Measurements from ENCODE around the gene GRWD1.

Gene GRWD1

DNA sequence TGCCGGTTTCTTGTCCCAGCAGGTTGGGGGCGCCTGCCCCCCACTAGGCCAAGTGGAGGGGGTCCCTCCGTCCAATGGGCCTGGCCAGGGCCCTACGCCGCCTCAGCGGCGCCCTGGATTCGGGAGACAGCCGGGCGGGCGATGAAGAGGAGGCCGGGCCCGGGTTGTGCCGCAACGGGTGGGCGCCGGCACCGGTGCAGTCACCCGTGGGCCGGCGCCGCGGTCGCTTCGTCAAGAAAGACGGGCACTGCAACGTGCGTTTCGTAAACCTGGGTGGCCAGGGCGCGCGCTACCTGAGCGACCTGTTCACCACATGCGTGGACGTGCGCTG is 15.8 kb downstream of the GRWD1 start:
- DNase-seq = no peak

DNA sequence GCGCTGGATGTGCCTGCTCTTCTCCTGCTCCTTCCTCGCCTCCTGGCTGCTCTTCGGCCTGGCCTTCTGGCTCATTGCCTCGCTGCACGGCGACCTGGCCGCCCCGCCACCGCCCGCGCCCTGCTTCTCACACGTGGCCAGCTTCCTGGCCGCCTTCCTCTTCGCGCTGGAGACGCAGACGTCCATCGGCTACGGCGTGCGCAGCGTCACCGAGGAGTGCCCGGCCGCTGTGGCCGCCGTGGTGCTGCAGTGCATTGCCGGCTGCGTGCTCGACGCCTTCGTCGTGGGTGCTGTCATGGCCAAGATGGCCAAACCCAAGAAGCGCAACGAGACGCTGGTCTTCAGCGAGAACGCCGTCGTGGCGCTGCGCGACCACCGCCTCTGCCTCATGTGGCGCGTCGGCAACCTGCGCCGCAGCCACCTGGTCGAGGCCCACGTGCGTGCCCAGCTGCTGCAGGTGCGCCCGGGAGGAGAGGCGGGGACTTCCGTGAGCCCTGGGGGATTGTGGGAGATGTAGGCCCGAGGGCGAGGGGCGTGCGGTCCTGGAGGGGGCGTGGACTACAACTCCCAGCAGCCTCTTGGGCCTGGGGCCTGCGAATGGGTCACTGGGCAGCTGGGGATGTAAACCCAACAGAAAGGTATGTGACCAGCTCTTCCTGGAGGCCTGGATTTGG is 16.3 kb downstream of the GRWD1 start:
- DNase-seq = no peak

DNA sequence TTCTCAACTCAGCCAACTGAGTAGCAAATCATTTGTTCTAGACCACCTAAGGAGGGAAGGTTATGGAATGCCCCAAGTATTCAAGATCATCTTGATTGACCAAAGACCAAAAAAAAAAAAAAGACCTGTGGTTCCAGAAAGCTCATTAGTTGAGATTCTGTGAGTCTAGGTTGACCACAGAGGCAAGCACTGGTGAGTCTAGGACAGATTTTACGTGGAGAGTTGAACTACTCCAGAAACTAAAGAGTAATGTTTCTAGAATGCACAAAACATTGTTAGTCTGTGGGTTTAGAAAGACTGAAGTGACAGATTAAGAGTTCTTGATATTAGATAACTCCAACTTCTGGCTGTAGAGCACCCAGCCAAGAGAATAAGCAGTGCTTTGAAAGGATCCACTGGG is 19.4 kb downstream of the GRWD1 start:
- DNase-seq = no peak

DNA sequence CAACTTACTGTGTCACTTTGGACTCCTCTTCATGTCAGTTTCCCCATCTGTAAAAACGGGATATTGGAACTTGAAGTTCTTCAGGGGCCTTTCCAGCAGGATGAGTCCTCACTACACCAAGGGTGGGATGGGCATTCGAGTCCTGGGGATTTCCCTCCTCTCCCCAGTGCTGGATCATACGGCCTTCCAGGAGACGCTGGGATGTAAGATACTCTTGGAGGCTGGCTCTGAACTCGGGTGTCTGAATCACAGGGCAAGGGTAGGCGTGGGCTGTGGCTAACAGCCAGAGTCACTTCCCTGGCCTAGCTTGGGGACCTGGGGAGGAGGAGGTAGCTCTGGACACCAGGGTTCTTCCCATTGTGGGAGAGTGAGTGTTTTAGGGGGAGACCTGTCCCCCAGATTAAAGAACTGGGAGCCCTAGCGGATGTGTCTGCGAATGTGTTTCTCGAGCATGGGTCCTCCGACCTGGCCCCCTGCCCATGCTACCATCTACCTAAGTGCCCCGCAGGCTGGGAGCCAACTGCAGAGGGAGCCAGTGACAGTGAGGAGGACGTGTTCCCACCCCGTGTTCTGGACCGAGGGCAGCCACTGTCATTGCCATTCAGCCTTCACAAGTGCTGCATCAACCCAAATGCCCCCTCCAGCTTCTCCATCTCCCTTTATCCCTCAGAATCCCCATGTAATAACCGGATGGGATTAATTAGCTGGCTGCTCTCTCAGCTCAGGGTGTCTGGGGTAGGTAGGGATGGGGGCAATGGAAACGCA is 21.0 kb downstream of the GRWD1 start:
- DNase-seq = no peak

DNA sequence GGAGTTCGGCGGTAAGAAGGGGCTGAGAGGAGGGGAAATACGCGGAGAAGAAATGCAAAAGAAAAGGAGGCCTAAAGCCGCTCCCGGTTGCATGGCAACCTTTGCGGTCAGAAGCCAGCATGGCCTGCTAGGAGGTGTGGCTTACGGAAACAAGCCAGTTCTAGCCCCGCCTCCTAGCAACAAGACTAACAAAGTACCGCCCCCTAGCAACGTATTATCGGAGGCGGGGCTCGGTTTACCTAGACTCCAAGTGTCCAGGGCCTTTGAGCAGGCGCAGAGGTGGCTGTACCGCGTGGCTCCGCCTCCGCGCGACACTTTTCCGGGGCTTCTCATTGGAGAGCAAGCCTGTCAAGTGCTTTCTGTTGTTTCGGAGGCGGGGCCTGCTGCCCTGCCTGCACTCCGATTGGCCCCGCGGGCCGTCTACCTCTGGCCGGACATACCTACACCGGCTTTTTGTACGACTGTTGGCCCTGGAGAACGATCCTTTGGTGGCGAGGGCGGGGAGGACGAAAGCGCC is 23.0 kb downstream of the GRWD1 start:
- DNase-seq = peak; percentile 100

DNA sequence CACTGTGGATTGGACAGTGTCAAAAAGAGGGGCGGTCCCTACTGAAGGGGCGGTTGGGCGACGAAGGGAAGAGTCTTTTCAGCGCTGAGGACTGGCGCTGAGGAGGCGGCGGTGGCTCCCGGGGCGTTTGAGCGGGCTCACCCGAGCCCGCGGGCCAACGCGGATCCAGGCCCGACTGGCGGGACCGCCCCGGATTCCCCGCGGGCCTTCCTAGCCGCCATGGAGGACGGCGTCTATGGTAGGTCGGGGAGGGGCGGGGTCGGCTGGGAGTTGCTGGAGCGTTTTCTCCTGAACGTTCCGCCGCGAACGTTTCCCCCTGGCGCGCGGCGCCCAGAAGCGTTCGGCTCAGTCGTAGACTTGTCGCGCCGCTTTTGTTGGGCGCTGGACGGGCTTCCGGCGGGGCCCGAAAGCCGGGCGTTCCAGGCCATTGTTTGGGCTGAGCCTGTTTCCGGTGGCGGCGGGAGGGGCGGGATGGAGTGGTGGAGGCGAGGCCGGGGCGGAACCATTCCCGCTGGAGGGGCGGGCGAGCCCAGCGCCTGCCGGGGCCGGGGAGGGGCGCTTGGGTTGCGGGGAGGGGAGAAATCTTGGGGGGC is 23.6 kb downstream of the GRWD1 start, which contains the start of gene CYTH2:
Gene CYTH2, plus strand, starts transcription at position 81 of the 593 bp plus-strand sequence. Its CDS starts 139 bp downstream, at position 220.
- DNase-seq = peak; percentile 91

DNA sequence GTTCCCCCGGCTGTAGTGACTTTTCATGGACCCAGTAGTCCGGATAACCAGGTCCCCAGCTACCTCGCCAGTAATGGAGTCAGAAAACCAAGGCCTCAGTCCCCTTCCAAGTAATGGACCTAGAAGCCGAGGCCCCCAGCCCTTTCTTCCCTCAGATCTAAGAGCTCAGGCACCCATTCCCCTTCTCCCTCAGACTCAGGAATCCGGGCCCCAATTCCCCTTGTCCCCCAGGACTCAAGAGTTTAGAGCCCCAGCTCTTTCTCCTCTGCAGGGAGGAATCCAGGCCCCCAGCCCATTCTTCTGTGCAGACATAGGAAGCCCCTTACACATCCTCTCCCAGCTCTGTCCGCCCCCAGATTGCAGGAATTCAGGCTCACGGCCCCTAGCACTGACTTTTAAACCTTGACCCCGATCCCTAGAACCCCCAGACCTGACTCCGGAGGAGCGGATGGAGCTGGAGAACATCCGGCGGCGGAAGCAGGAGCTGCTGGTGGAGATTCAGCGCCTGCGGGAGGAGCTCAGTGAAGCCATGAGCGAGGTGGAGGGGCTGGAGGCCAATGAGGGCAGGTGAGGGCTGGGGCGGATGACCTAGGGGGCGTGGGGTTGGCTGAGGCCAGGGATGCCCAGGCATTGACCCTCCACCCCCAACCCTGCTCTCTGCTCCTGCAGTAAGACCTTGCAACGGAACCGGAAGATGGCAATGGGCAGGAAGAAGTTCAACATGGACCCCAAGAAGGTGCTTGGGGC is 24.3 kb downstream of the GRWD1 start:
- DNase-seq = peak; percentile 36

DNA sequence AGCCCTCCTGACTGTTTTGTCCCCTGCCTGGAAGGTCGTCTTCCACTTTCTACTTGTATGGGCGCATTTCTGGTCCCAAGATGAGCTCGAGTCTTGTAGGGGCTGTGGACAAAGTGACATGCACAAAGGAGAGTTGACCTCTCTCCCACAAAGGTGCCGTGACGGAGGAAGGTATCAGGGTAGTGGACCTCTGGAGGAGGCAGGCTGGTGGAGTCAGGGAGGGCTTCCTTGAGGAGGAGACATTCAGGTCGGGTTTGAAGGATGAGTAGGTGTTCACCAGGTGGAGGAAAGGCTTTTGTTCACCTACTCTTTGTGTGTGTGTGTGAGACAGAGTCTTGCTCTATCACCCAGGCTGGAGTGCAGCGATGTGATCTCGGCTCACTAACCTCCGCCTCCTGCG is 25.1 kb downstream of the GRWD1 start:
- DNase-seq = no peak

DNA sequence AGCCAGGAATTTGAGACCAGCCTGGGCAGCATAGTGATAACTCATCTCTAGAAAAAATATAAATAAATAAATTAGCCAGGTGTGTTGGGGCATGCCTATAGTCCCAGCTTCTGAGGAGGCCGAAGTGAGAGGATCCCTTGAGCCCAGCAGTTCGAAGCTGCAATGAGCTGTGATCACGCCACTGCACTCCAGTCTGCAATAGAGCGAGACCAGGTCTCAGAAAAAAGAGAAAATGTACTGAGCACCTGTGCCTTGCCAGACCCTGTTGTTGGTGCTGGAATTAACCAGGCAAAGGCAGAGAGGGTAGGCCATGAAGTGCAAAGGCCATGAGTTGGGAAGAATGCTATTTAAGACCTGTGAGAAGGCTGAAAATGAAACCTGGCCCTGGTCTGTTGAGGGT is 26.1 kb downstream of the GRWD1 start:
- DNase-seq = no peak

DNA sequence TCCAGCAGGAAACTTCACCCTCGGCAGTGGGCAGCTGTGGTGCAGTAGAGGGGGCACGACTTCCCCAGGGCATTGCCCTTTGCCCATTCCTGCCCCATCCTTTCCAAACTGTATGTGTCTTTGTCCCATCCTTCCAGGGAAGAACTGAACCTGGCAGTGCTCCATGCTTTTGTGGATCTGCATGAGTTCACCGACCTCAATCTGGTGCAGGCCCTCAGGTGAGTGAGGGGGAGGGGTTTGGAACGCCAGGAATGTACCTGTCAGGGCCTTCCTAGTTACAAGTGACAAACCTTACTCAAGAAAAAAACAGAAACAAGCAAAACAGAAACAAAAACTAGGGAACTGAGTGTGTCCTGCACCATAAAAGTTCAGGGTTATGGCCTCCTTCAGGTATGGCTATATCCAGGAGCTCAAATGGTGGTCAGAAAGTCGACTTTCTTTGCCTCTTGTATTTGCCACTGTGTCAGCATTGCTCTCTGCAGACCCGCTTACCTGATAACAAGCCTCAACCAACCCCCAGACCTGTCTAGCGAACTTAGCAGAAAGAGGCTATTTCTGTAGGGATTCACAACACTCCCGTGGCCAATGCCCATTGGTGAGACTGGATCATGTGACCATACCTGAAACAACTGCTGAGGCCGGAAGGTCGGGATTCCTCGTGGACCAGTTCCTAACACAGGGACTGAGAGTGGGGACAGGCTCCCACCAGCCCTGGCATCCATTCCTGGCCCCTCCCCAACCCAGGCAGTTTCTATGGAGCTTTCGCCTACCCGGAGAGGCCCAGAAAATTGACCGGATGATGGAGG is 27.6 kb downstream of the GRWD1 start:
- DNase-seq = no peak

DNA sequence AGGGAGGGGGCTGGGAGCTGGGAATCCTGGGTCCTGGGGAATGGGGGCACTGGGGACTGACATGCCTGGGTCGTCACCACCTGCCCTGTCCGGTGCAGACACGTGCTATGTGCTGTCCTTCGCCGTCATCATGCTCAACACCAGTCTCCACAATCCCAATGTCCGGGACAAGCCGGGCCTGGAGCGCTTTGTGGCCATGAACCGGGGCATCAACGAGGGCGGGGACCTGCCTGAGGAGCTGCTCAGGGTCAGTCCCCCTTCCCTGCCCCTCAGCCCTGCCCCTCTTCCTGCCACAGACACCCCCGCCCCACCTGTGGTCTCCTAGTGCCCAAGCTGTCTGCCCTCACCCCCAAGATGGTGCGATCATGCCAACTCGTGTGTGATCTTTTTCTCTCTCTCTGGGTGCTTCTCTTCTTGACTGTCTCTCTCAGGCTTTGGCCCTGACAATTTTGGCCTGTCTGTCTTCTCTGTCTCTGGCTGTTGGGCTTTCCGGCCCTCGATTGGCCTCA is 28.4 kb downstream of the GRWD1 start:
- DNase-seq = peak; percentile 32

DNA sequence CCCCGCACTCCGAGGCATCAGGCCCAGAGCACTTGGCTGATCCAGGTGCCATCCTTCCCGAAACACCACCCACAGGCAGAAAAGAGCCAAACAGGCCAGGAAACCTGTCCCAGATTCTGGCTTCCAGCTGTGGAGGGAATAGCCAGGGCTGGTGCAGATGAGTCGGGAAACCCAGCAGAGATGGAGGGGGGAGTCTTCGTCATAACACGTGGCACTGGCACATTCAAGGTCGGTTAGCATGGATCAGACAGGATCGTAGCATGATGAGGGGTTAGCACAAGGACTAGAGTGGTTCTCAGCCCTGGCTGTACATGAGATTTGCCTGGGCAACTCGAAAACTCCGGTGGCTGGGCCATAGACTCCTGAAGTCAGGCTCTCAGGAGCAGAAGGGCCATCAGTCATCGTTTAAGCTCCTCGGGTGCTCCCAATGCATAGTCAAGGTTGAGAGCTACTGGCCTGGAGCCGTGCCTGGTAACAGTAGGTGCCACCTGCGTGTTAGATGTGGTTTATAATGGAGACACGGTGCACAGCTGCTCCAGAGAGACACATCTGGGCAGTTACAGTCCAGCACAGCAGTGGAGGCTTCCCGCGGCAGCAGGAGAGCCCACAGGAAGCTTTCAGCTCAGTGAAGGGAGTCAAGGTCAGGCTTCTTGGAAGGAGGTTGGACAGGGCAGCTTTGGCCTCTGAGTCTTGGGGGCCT is 29.7 kb downstream of the GRWD1 start:
- no peak for DNase-seq

DNA sequence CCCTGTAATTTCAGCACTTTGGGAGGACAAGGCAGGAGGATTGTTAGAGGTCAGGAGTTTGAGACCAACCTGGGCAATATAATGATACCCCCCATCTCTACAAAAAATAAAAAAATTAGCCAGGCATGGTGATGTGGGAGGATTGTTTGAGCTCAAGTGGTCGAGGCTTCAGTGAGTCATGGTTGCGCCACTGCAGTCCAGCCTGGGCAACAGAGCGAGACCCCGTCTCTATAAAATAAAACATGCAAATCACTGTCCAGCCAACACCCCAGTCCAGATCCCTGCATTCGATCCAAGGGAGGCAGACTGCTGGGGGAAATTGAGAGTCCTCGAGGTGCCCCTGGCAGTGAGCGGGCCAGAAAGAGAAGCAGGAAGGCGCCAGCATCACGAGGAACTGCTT is 30.4 kb downstream of the GRWD1 start:
- DNase-seq = no peak

DNA sequence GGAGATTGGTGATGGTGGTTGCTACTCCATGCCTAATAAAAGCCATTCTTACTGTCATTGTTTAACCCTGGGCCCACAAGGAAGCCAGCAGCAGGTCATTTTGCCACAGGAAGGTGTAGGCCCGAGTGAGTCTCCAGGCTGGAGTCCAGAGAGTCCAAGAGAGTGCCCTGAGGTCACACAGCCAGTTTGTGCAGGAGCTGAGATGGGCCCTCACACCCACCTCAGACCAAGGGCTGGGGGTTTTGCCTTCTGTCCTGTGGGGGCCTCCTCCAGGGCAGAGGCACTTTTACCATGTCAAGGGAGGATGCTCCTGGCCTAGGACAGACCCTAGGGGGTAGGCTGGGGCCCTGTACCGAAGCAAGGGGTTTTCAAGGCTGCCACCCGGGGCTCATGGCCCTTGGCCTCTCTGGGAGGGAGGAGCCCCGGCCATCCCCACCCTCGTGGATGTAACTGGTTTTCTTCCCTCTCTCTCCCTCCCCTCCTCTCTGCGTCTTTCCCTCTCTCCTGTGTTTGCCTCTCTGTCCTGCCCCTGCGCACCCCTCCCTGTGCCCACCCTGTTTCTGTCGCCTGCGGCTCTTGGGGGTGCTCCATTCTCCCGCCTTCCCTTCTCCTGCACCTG is 31.4 kb downstream of the GRWD1 start:
- no peak for DNase-seq

DNA sequence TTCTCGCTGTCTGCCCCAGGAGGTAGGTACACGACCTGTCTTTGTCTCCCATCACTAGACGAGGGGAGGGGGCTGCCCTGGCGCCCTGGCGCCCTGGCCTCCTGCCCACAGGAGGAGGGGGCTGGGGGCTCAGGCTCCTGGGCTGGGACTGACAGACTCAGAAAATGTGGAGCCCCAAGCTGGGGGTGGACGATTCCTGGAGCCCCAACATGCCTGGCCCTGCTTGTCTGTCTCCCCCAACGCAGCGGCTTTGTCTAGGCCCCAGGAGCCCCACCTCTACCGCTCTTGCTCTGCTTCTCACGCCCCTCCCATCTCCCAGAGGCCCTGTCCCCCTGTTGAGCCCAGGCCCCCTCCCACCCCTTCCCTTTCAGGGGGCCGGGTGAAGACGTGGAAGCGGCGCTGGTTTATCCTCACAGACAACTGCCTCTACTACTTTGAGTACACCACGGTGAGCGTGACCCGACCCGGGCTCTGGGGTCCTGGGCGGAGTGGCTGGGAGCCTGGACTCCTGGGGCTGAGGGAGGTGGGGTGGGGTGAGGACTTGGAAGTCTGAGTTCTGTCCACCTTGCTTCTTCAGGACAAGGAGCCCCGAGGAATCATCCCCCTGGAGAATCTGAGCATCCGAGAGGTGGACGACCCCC is 32.0 kb downstream of the GRWD1 start:
- no peak for DNase-seq

DNA sequence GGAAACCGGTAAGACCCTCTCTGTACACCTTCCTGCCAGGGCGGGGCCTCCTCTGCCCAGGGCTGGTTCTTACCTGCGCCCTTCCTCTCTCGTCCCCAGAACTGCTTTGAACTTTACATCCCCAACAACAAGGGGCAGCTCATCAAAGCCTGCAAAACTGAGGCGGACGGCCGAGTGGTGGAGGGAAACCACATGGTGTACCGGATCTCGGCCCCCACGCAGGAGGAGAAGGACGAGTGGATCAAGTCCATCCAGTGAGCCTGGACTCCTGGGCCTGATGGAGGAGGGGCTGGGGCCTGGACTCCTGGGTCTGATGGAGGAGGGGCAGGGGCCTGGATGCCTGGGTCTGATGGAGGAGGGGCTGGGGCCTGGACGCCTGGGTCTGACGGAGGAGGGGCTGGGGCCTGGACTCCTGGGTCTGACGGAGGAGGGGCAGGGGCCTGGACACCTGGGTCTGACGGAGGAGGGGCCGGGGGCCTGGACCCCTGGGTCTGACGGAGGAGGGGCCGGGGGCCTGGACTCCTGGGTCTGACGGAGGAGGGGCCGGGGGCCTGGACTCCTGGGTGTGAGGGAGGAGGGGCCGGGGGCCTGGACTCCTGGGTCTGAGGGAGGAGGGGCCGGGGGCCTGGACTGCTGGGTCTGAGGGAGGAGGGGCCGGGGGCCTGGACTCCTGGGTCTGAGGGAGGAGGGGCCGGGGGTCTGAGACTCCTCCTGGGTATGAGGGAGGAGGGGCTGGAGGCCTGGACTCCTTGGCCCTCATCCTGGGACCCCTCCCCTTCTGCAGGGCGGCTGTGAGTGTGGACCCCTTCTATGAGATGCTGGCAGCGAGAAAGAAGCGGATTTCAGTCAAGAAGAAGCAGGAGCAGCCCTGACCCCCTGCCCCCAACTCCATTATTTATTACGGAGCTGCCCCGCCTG is 32.8 kb downstream of the GRWD1 start:
- no peak for DNase-seq

DNA sequence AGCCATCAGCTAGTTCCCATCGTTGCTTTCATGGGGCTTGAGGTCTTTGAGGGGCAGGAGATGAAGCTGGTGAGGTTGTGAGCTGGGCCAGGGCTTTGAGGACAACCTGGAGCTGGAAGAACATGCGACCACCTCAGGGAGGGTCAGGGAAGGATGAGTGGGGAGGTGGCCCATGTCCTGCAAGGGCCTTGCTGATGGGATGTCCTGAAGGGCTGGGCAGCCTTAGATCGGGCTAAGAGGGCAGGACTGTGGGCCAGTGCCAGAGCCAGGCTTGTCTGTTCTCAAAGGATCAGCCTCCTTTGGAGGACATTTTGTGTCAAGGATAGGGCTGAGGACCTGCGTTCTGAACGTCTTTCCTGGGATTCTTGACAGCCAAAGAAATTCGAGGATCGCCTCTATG is 33.9 kb downstream of the GRWD1 start:
- no peak for DNase-seq

DNA sequence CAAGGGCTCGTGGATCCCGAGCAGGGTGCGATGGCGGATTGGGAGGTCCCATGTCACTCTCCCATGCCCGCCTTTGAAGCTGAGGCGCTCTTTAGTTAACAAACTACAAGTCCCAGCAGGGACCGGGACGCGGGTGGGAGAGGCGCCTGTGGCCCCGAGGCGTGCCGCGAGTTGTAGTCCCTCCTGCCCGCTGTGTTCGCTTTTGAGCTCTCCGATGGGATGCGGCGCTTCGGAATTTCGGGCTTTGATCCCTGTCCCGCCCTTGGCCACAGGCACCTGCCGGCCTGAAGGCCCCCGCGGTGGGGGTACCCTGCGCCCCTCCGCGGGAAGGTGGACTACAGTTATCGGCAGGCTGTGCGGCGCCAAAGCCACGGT is 34.4 kb downstream of the GRWD1 start:
- peak; percentile 70 for DNase-seq
